ENCODE data around the gene ISCA2.
"Not testable (repeated sequence)": the region's sequence is repeated elsewhere in the genome, so short reads cannot be mapped to it uniquely, and the experiment has no call there.

ISCA2 gene

GRCh38 chr14:74528886-74529285 lies 35.3 kb downstream of the ISCA2 start:
- DNase-seq (ENCODE audit: low spot score): no peak

DNA sequence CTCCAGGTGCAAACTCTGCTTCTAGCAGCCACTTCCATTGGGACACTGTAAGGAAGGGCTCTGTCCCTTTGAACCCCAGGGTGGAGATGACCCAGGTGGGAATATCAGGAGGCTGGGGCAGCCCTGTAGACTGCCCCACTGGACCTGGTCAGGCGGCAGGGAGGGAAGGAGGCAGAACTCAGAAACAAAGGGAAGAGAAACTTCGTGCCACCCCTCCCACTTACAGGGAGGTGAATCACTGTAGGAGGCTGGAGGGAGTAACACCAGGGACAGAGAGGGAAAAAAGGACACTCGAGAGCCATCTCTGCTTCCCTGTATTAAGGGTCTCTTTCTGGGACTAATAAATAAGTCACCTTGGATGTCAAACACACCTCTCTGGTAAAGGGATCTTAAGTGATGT lies 37.4 kb downstream of the ISCA2 start:
- no peak for DNase-seq (ENCODE audit: low spot score)

DNA sequence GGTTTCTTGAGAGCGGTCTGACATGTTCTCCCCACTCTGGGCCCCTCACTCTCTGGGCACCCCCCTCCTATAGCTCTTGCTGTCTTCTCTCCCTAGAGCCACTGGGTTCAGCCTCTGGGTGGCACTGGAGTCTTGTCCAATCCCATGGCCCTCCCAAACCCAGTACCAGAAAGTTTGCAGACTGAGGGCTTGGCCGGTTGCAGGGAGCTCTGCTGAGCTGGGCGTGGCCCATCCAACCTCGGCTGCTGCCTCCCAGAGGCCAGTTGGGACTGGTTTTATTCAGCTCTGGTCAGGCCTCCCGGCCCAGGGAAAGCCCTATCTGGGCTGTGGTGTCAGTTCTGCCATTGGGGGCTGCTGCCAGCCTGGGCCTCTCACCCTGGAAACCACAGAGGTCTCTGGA lies 37.9 kb downstream of the ISCA2 start:
- peak; percentile 87 for DNase-seq (ENCODE audit: low spot score)

DNA sequence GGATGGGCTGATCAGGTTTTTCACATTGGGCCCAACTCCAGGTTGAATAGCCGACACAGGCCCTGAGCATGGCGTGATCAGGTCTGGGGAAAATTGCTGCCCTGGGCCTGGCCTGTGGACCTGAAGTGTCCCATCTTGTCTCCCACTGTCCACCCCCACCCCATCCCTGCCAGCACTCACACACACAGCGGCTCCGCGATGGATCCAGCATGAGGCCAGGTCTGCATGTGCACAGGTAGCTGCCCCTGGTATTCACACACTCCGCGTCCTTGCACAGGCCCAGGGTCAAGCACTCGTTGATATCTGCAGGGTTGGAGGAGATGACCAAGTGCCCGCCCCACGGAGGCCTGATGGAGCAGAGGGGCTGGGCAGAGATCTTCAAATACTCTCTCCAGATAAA lies 38.7 kb downstream of the ISCA2 start:
- no peak for DNase-seq (ENCODE audit: low spot score)

DNA sequence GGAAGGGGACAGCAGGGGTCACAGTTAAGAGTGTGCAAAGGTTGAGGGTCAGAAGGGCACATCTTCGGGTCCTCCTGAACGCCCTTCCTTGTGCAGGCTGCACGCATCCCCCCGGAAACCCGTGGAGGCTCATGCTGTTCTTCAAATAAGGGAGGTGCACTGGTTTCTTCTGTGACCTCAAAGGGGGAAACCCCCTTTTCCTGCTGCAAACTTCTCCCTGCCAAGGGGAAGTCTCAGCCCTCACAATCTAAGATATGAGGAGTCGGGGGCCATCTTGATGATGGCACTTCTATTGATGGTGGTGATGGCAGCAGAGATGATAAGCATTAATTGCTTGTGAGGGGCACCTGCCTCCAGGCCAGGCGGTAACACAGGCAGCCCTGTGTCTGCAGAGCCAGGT lies 40.0 kb downstream of the ISCA2 start:
- no peak for DNase-seq (ENCODE audit: low spot score)

GRCh38 chr14:74535756-74536325 lies 42.3 kb downstream of the ISCA2 start:
- DNase-seq (ENCODE audit: low spot score): no peak

GRCh38 chr14:74536336-74536735 lies 42.8 kb downstream of the ISCA2 start:
- not testable (repeated sequence) for DNase-seq (ENCODE audit: low spot score)

GRCh38 chr14:74538411-74539391 lies 45.1 kb downstream of the ISCA2 start:
- DNase-seq (ENCODE audit: low spot score): no peak

GRCh38 chr14:74539503-74539902 lies 45.9 kb downstream of the ISCA2 start:
- DNase-seq (ENCODE audit: low spot score): no peak

DNA sequence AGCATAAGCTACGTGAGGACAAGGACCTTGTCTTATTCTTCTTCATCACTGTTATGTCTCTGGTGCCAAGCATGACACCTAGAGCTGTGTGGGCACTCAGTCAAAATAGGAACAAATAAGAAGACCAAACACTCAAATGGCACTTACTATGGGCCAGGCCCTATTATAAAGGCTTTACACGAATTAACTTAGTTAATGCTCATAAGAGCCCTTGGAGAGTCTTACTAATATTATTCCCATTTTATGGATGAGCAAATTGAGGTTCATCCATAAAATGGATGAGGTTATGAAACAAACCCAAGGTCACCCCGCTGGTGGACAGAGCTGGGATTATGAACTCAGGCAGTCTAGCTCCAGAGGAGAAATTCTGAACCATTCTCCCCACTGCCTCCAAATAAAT lies 47.7 kb downstream of the ISCA2 start:
- DNase-seq (ENCODE audit: low spot score): no peak

DNA sequence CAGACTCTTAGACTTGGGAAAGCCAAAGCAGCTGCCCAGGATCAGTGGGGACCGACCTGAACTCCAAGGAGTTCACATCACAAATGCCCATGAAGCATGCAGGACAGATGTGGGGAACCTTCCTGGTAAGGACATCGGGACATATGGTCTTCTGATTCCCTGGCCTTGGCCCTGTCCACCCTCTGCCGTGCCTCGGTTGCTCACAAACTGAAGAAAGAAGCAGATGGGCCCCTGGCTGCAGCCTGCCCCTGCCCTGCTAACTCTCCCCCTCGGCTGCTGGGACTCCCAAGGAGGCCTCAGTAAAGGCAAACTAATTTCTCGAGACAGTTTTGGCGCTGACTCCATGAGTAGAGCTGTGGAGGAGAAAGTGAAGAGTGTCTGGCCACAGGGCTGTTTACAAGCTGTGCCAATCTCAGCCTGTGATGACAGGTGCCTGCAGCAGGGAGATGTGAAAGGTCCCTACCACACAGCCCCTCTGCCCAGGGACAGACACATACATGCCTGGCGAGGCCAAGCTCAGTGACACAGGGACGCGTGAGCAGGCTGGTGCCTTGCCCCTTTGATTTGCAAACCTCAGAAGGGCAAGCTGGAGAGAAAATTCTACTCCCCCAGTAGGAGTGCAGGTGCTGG lies 48.6 kb downstream of the ISCA2 start:
- no peak for DNase-seq (ENCODE audit: low spot score)

DNA sequence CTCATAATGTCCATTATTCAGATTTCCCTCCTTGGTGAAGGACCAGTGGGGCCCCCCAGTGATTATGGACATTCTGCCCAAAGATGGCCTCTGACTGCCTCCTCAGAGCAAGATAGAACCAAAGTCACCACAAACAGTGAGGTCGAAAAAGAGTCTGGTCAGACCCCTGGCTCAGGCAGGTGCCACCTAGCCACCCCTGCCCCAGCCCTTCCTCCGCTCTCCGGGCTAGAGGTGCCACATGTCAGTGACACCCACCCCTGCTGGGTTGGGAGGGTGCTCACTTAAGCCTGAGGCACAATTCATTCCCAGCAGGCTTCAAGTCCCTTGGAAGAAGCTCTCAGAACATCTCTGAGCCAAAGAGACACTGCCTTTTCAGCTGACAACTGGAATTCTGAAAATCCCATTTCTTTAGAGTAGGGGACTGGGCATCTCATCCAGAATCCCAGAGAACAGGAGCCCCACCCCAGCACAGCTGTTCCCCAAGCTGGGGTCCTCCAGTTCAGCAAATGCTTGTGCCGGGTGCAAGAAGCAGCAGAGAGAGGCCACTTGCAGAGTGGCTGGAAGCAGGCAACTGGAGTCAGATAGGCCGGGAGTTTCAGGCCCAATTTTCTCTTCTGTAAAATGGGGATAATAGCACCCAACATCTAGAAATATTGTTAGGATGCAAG lies 50.3 kb downstream of the ISCA2 start:
- DNase-seq (ENCODE audit: low spot score): no peak

DNA sequence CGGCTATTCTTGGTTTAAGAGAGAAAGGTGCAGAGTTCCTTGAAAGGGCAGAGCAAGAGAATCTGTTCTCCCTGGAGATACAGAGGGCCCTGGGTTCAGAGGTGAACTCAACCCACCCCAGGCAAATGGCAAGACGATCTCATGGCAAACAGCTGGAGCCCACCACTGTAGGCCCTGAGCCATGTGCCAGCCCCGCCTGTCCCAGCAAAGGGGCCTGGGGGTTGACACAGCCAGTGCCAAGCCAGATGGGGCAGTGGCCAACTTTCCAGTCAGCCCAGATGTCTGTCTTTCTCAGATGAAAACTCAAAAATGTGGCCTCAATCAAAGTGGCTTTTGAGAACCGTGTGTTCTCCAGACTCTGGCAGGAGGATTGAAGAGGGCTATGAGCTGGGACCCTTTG lies 51.8 kb downstream of the ISCA2 start:
- DNase-seq (ENCODE audit: low spot score): no peak

DNA sequence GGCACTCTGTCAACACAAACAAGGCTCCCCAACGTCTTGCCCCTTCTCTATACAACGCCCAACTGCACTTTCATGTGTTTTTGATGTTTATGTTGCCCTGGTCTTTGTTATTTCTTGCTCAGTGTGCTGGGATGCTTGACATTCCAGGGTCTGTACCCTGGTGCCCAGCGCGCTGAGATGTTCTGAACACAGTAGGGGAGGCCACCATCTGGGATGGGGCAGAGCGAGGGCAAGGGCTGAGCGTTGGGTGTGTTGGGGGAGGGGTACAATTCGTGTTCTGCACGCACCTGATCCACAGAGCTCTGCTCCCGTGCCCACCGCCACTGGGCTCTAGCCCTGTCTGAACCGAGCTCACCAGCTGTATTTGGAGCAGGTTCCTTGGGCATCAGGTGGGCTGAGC lies 52.9 kb downstream of the ISCA2 start:
- DNase-seq (ENCODE audit: low spot score): no peak

All from iPS-NIHi11 (cell line).